SU-DHL-6 (cell line): ENCODE data around the gene MYOG.

Experiments used
- H2AFZ ChIP-seq: fragments of 200-600 bp; sonication (generic); 2 replicates; pipeline ENCODE4 v1.6.1; 2014; ENCODE audit warnings: low read depth, mild to moderate bottlenecking, moderate library complexity, mixed read lengths, antibody characterized with exemption, low read length; ENCODE audit not compliant: severe bottlenecking
- H3F3A ChIP-seq: fragments of 200-600 bp; shearing (Covaris generic); 2 replicates; pipeline ENCODE4 v1.6.0; 2016; ENCODE audit warnings: antibody characterized with exemption, mild to moderate bottlenecking; ENCODE audit not compliant: insufficient read depth
- H3K27ac ChIP-seq: fragments of 200-600 bp; sonication (generic); 2 replicates; pipeline ENCODE4 v1.5.1; 2016; ENCODE audit warnings: low read depth, mild to moderate bottlenecking, low read length, moderate library complexity, mixed read lengths
- H3K27me3 ChIP-seq: fragments of 200-600 bp; sonication (generic), shearing (Covaris generic); 2 replicates; pipeline ENCODE4 v1.6.0; 2014; ENCODE audit warnings: mild to moderate bottlenecking, low read length
- H3K36me3 ChIP-seq: fragments of 200-600 bp; sonication (generic); 2 replicates; pipeline ENCODE4 v1.6.1; 2014; ENCODE audit warnings: mild to moderate bottlenecking, low read length, mixed read lengths
- H3K4me2 ChIP-seq: fragments of 300-600, 200-600 bp; shearing (Covaris generic), sonication (generic); 2 replicates; pipeline ENCODE4 v1.6.0; 2014; ENCODE audit warnings: low read length, low read depth, mild to moderate bottlenecking; ENCODE audit not compliant: poor library complexity, severe bottlenecking
- H3K4me3 ChIP-seq: fragments of 200-600 bp; sonication (generic); 2 replicates; pipeline ENCODE4 v1.5.1; 2014; ENCODE audit warnings: antibody characterized with exemption, low read length, mild to moderate bottlenecking, mixed read lengths; ENCODE audit not compliant: insufficient read depth, poor library complexity, severe bottlenecking
- H3K79me2 ChIP-seq: fragments of 200-600 bp; sonication (generic); 2 replicates; pipeline ENCODE4 v1.6.1; 2014; ENCODE audit warnings: mild to moderate bottlenecking, low read length, moderate library complexity; ENCODE audit not compliant: insufficient read depth
- H3K9ac ChIP-seq: fragments of 200-600 bp; sonication (generic); 2 replicates; pipeline ENCODE4 v1.7.0; 2014; ENCODE audit warnings: mild to moderate bottlenecking, low read length
- H3K9me2 ChIP-seq: fragments of 200-600 bp; sonication (generic); replicated peaks from 2 replicates; pipeline ENCODE4 v1.6.1; 2014; ENCODE audit warnings: low read length; ENCODE audit not compliant: insufficient read depth
- H3K9me3 ChIP-seq: fragments of 200-600 bp; sonication (generic); 2 replicates; pipeline ENCODE4 v1.6.1; 2014; ENCODE audit warnings: low read length, mixed read lengths; ENCODE audit not compliant: insufficient read depth
- H4K20me1 ChIP-seq: fragments of 200-600 bp; sonication (generic); 2 replicates; pipeline ENCODE4 v1.6.1; 2014; ENCODE audit warnings: low read depth, mild to moderate bottlenecking, antibody characterized with exemption, low read length, moderate library complexity, mixed read lengths
- EZH2phosphoT487 ChIP-seq: fragments of 200-600 bp; sonication (generic), shearing (Covaris generic); conservative IDR thresholded peaks from 2 replicates; pipeline ENCODE4 v1.6.1; 2018; ENCODE audit warnings: mild to moderate bottlenecking, antibody characterized with exemption, low read length, moderate library complexity, mixed read lengths
- TF ChIP-seq, protein P1 (sequence below): fragments of 200-600 bp; sonication (generic); IDR thresholded peaks from one replicate; pipeline ENCODE4 v1.5.1; 2017; ENCODE audit warnings: antibody characterized with exemption, mild to moderate bottlenecking, low read length, moderate library complexity; ENCODE audit not compliant: insufficient read depth, poor library complexity, severe bottlenecking

The MYOG gene

DNA sequence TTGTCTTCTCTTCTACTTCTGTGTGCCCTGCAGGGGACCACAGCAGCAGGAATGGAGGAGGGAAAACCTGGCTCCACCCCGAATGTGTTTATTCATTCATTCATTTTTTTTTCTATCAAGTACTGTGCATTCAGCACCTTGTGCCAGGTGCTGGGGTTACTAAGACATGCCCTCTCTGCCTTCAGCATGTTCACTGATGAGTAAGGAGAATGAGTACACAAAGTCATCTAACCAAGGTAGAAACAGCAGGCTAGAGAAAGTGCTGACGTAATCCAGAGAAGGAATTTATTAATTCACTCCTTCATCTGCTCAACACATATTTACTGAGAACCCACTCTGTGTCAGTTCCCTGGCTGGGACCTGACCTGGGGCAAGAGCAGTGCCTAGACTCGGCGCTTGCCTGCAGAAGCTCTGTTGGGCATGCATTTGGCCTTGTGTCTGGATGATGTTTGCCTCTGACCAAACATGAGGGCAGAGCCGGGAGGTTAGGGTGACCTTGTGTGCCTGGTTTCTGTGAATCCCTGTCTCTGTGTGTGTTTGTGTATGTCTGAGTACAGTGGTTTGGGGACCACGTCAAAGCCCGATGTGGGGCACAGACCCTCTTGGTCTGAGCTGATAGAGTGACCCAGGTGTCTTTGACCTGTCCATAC is 3.3 kb upstream of the MYOG start:
- no peaks in the 10 kb centered on the region for H3F3A ChIP-seq
- no peak overlapping the region for H2AFZ ChIP-seq
- H3K36me3 ChIP-seq: no peaks in the 10 kb centered on the region
- no peaks in the 10 kb centered on the region for H3K9me3 ChIP-seq
- H3K27me3 ChIP-seq: no peaks in the 10 kb centered on the region
- no peak overlapping the region for H3K4me2 ChIP-seq
- H3K4me3 ChIP-seq: no peak overlapping the region
- no peak overlapping the region for H3K9ac ChIP-seq
- no peaks in the 10 kb centered on the region for H3K79me2 ChIP-seq
- TF ChIP-seq, protein P1, sequence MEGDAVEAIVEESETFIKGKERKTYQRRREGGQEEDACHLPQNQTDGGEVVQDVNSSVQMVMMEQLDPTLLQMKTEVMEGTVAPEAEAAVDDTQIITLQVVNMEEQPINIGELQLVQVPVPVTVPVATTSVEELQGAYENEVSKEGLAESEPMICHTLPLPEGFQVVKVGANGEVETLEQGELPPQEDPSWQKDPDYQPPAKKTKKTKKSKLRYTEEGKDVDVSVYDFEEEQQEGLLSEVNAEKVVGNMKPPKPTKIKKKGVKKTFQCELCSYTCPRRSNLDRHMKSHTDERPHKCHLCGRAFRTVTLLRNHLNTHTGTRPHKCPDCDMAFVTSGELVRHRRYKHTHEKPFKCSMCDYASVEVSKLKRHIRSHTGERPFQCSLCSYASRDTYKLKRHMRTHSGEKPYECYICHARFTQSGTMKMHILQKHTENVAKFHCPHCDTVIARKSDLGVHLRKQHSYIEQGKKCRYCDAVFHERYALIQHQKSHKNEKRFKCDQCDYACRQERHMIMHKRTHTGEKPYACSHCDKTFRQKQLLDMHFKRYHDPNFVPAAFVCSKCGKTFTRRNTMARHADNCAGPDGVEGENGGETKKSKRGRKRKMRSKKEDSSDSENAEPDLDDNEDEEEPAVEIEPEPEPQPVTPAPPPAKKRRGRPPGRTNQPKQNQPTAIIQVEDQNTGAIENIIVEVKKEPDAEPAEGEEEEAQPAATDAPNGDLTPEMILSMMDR: no peak
- no peak for TF ChIP-seq EZH2phosphoT487
- H3K9me2 ChIP-seq: no peaks in the 10 kb centered on the region
- no peaks in the 10 kb centered on the region for H4K20me1 ChIP-seq
- H3K27ac ChIP-seq: no peak overlapping the region

DNA sequence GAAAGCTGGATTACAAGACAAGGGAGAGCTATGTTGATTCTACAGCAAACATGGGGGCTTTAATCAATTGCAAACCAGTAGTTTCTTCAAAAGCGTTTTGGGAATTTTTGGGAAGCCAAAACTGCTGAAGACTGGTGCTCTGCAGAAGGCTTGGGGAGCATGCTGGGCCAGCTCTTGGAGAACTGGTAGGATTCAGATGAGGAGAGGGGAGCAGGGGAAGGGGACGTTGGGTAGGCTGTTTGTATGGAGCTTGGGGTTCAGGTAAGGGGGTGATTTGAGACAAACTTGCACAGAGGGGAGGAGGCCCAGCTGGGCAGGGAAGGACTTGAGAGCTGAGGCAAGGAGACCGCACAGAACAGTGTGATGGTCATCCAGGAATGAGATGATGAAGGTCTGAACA is 2.6 kb upstream of the MYOG start:
- H3K9ac ChIP-seq: no peak overlapping the region
- no peaks in the 10 kb centered on the region for H3K9me2 ChIP-seq
- H3K4me2 ChIP-seq: no peak overlapping the region
- no peak overlapping the region for H3K4me3 ChIP-seq
- H2AFZ ChIP-seq: no peak overlapping the region
- no peaks in the 10 kb centered on the region for H3K9me3 ChIP-seq
- H3K36me3 ChIP-seq: no peaks in the 10 kb centered on the region
- TF ChIP-seq, protein P1: no peak
- no peak for TF ChIP-seq EZH2phosphoT487
- no peaks in the 10 kb centered on the region for H4K20me1 ChIP-seq
- H3K27ac ChIP-seq: no peak overlapping the region
- no peaks in the 10 kb centered on the region for H3F3A ChIP-seq
- no peaks in the 10 kb centered on the region for H3K79me2 ChIP-seq
- H3K27me3 ChIP-seq: no peaks in the 10 kb centered on the region

DNA sequence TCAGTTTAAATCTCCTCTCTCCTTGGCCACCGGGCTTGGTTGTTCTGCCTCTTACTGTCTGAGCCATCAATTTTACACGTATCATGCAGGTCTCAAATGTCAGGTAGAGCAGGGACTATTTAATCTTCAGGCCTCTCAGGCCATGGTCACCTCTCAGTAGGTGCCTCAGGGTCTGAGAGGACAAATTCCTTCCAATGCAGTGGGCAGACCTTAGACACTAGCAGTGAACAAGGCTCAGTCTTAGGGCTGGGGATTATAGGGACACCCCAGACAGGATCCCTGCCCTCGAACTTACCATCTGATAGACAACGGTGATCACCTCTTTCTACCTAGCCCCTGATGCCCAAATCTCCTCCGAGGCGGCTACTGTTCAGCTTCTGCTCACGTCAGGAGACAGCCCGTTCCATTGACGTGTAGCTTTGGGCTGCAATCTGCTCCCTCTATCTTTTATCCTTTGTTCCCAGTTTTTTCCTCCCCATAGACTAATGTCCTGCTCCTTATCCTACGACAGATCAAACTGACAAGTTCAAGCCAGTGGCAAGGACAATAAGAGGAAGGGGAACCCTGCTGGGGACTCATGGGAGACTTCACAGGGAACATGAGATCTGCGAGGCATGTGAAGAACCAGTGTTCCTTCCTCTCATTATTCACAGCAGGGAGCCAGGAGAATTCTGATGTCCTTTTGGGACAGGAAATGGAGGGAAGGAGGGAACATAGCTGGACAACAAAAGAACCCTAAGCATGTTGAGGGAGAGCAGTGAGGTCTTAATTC is 1.4 kb upstream of the MYOG start:
- Histone ChIP-seq H4K20me1 (no peaks in the 10 kb centered on the region), H3K27ac (no peak overlapping the region), H3F3A (no peaks in the 10 kb centered on the region), H3K27me3 (no peaks in the 10 kb centered on the region), H3K4me2 (no peak overlapping the region), H2AFZ (no peak overlapping the region), H3K79me2 (no peaks in the 10 kb centered on the region), H3K9me3 (no peaks in the 10 kb centered on the region), H3K9ac (no peak overlapping the region), H3K4me3 (no peak overlapping the region), H3K36me3 (no peaks in the 10 kb centered on the region), H3K9me2 (no peaks in the 10 kb centered on the region)
- TF ChIP-seq EZH2phosphoT487: no peak
- TF ChIP-seq, protein P1: no peak
